ENCODE data around the gene ADGRD1. TPM values are rescaled to one million over a fixed set of nuclear protein-coding genes. Genes with fewer than 3 reads are reported as not detected.
"Not testable (repeated sequence)": the region's sequence is repeated elsewhere in the genome, so short reads cannot be mapped to it uniquely, and the experiment has no call there.

Gene ADGRD1
- total and polyA plus RNA-seq, 5 donors from 2014 or later, result 0.56 TPM; not detected in 4

GRCh38 chr12:131065279-131065678 lies 111.6 kb downstream of the ADGRD1 start:
- no peaks in the 10 kb centered on the region for H3K27me3 ChIP-seq (ENCODE audit: control insufficient read depth, insufficient read depth, low read length)
- Mint-ChIP-seq H3K4me3 (no peak overlapping the region), H3K9me3 (peaks cover 0 to under 1% (median 0%) of the 10 kb centered on the region in 7 donors), H3K4me1 (no peaks in the 10 kb centered on the region), H3K36me3 (no peaks in the 10 kb centered on the region), H3K27ac (no peak overlapping the region), H3K27me3 (peaks cover 9% of the 10 kb centered on the region)
- H3K4me1 ChIP-seq (ENCODE audit: control insufficient read depth, insufficient read depth, low read length, poor library complexity, severe bottlenecking), result no peaks in the 10 kb centered on the region
- H3K9me3 ChIP-seq (ENCODE audit: control insufficient read depth in 2 of 2, low read length in 2 of 2), result no peaks in the 10 kb centered on the region
- no peaks in the 10 kb centered on the region for H3K36me3 ChIP-seq (ENCODE audit: control insufficient read depth, insufficient read depth, low read length)
- no peak for ATAC-seq (ENCODE audit: low read depth in 2 of 2)
- DNase-seq, result no peak
- H3K27ac ChIP-seq (ENCODE audit: insufficient read depth, low read length, poor library complexity, severe bottlenecking), result no peak overlapping the region
- no peak overlapping the region for H3K4me3 ChIP-seq (ENCODE audit: low read depth, low read length)

- H3K36me3 Mint-ChIP-seq, result no peaks in the 10 kb centered on the region
Measured at GRCh38 chr12:131065801-131066200, 112.1 kb downstream of the ADGRD1 start.

GRCh38 chr12:131066207-131066885 lies 112.6 kb downstream of the ADGRD1 start:
- no peaks in the 10 kb centered on the region for H3K4me1 Mint-ChIP-seq
- H3K4me3 Mint-ChIP-seq, result no peak overlapping the region
- Histone ChIP-seq H3K4me3 (ENCODE audit: low read depth, low read length) (no peak overlapping the region), H3K4me1 (ENCODE audit: control insufficient read depth, insufficient read depth, low read length, poor library complexity, severe bottlenecking) (no peaks in the 10 kb centered on the region), H3K27me3 (ENCODE audit: control insufficient read depth, insufficient read depth, low read length) (no peaks in the 10 kb centered on the region), H3K36me3 (ENCODE audit: control insufficient read depth, insufficient read depth, low read length) (no peaks in the 10 kb centered on the region), H3K9me3 (ENCODE audit: control insufficient read depth in 2 of 2, low read length in 2 of 2) (no peaks in the 10 kb centered on the region), H3K27ac (ENCODE audit: insufficient read depth, low read length, poor library complexity, severe bottlenecking) (no peak overlapping the region)
- H3K36me3 Mint-ChIP-seq, result no peaks in the 10 kb centered on the region
- ATAC-seq (ENCODE audit: low read depth in 2 of 2), result no peak
- peaks cover 6% of the 10 kb centered on the region for H3K27me3 Mint-ChIP-seq
- H3K9me3 Mint-ChIP-seq, result peaks cover 0 to 1% (median 0%) of the 10 kb centered on the region in 7 donors
- no peak overlapping the region for H3K27ac Mint-ChIP-seq
- DNase-seq, result no peak

More at GRCh38 chr12:131065801-131066200, 112.1 kb downstream of the ADGRD1 start:
- no peak overlapping the region for H3K4me3 Mint-ChIP-seq
- no peak overlapping the region for H3K27ac Mint-ChIP-seq
- Histone ChIP-seq H3K4me3 (ENCODE audit: low read depth, low read length) (no peak overlapping the region), H3K27me3 (ENCODE audit: control insufficient read depth, insufficient read depth, low read length) (no peaks in the 10 kb centered on the region), H3K27ac (ENCODE audit: insufficient read depth, low read length, poor library complexity, severe bottlenecking) (no peak overlapping the region), H3K4me1 (ENCODE audit: control insufficient read depth, insufficient read depth, low read length, poor library complexity, severe bottlenecking) (no peaks in the 10 kb centered on the region), H3K36me3 (ENCODE audit: control insufficient read depth, insufficient read depth, low read length) (no peaks in the 10 kb centered on the region), H3K9me3 (ENCODE audit: control insufficient read depth in 2 of 2, low read length in 2 of 2) (no peaks in the 10 kb centered on the region)
- H3K9me3 Mint-ChIP-seq, result peaks cover 0 to 1% (median 0%) of the 10 kb centered on the region in 7 donors
- H3K27me3 Mint-ChIP-seq, result peaks cover 9% of the 10 kb centered on the region
- no peak for DNase-seq
- no peak for ATAC-seq (ENCODE audit: low read depth in 2 of 2)
- H3K4me1 Mint-ChIP-seq, result no peaks in the 10 kb centered on the region

- H3K27ac ChIP-seq (ENCODE audit: insufficient read depth, low read length, poor library complexity, severe bottlenecking), result no peak overlapping the region
- no peaks in the 10 kb centered on the region for H3K27me3 ChIP-seq (ENCODE audit: control insufficient read depth, insufficient read depth, low read length)
- Mint-ChIP-seq H3K36me3 (no peaks in the 10 kb centered on the region), H3K27me3 (peaks cover 4% of the 10 kb centered on the region), H3K4me1 (no peaks in the 10 kb centered on the region), H3K4me3 (no peak overlapping the region), H3K9me3 (peaks cover 0 to 1% (median 0%) of the 10 kb centered on the region in 7 donors), H3K27ac (no peak overlapping the region)
- no peak for DNase-seq
- H3K4me3 ChIP-seq (ENCODE audit: low read depth, low read length), result no peak overlapping the region
- H3K4me1 ChIP-seq (ENCODE audit: control insufficient read depth, insufficient read depth, low read length, poor library complexity, severe bottlenecking), result no peaks in the 10 kb centered on the region
- no peaks in the 10 kb centered on the region for H3K9me3 ChIP-seq (ENCODE audit: control insufficient read depth in 2 of 2, low read length in 2 of 2)
- ATAC-seq (ENCODE audit: low read depth in 2 of 2), result no peak
- H3K36me3 ChIP-seq (ENCODE audit: control insufficient read depth, insufficient read depth, low read length), result no peaks in the 10 kb centered on the region
Measured at GRCh38 chr12:131066886-131067490, 113.3 kb downstream of the ADGRD1 start.

GRCh38 chr12:131067981-131068851 lies 114.5 kb downstream of the ADGRD1 start:
- Mint-ChIP-seq H3K9me3 (peaks cover 0 to 1% (median 0%) of the 10 kb centered on the region in 7 donors), H3K4me1 (no peaks in the 10 kb centered on the region), H3K27me3 (peaks cover 4% of the 10 kb centered on the region), H3K27ac (no peak overlapping the region), H3K4me3 (no peak overlapping the region), H3K36me3 (no peaks in the 10 kb centered on the region)
- no peaks in the 10 kb centered on the region for H3K9me3 ChIP-seq (ENCODE audit: control insufficient read depth in 2 of 2, low read length in 2 of 2)
- no peak for ATAC-seq (ENCODE audit: low read depth in 2 of 2)
- no peak overlapping the region for H3K4me3 ChIP-seq (ENCODE audit: low read depth, low read length)
- no peak for DNase-seq
- no peaks in the 10 kb centered on the region for H3K36me3 ChIP-seq (ENCODE audit: control insufficient read depth, insufficient read depth, low read length)
- no peaks in the 10 kb centered on the region for H3K4me1 ChIP-seq (ENCODE audit: control insufficient read depth, insufficient read depth, low read length, poor library complexity, severe bottlenecking)
- H3K27ac ChIP-seq (ENCODE audit: insufficient read depth, low read length, poor library complexity, severe bottlenecking), result no peak overlapping the region
- no peaks in the 10 kb centered on the region for H3K27me3 ChIP-seq (ENCODE audit: control insufficient read depth, insufficient read depth, low read length)

GRCh38 chr12:131068926-131069720 lies 115.4 kb downstream of the ADGRD1 start:
- not testable (repeated sequence) for H3K4me3 Mint-ChIP-seq; H3K27ac ChIP-seq (ENCODE audit: insufficient read depth, low read length, poor library complexity, severe bottlenecking); H3K9me3 Mint-ChIP-seq; H3K27ac Mint-ChIP-seq; H3K36me3 Mint-ChIP-seq; H3K4me3 ChIP-seq (ENCODE audit: low read depth, low read length); H3K27me3 ChIP-seq (ENCODE audit: control insufficient read depth, insufficient read depth, low read length); ATAC-seq (ENCODE audit: low read depth in 2 of 2); H3K4me1 Mint-ChIP-seq; H3K9me3 ChIP-seq (ENCODE audit: control insufficient read depth in 2 of 2, low read length in 2 of 2); H3K4me1 ChIP-seq (ENCODE audit: control insufficient read depth, insufficient read depth, low read length, poor library complexity, severe bottlenecking); DNase-seq; H3K27me3 Mint-ChIP-seq; H3K36me3 ChIP-seq (ENCODE audit: control insufficient read depth, insufficient read depth, low read length)

GRCh38 chr12:131070136-131070535 lies 116.4 kb downstream of the ADGRD1 start:
- not testable (repeated sequence) for H3K36me3 Mint-ChIP-seq; H3K9me3 Mint-ChIP-seq; H3K36me3 ChIP-seq (ENCODE audit: control insufficient read depth, insufficient read depth, low read length); H3K4me3 ChIP-seq (ENCODE audit: low read depth, low read length); ATAC-seq (ENCODE audit: low read depth in 2 of 2); DNase-seq; H3K27ac Mint-ChIP-seq; H3K9me3 ChIP-seq (ENCODE audit: control insufficient read depth in 2 of 2, low read length in 2 of 2); H3K27me3 Mint-ChIP-seq; H3K4me1 ChIP-seq (ENCODE audit: control insufficient read depth, insufficient read depth, low read length, poor library complexity, severe bottlenecking); H3K4me1 Mint-ChIP-seq; H3K27ac ChIP-seq (ENCODE audit: insufficient read depth, low read length, poor library complexity, severe bottlenecking); H3K27me3 ChIP-seq (ENCODE audit: control insufficient read depth, insufficient read depth, low read length); H3K4me3 Mint-ChIP-seq
